ENCODE results near the gene PAPOLB.
A peak's percentile ranks its signal among the peaks of the same experiment; 100 is the strongest.

Gene PAPOLB

GRCh38 chr7:4884164-4884563 lies 22.3 kb upstream of the PAPOLB start:
- DNase-seq (ENCODE audit: extremely low spot score): no peak
- ChIA-PET POLR2A (no interaction called here), CTCF (interaction anchor here (0.8 to 2.6 kb wide), 6 partner anchors 15 to 203 kb away, joined by 3 to 8 read pairs (median 4); no protein-coding TSS in a partner anchor)
- no peak for TF ChIP-seq CTCF (IDR thresholded peaks at IDR 0.05; ENCODE audit: control extremely low read depth, extremely low read depth, low read depth, missing control alignments)

GRCh38 chr7:4883372-4884144 lies 21.7 kb upstream of the PAPOLB start, which contains the start of gene RADIL:
Gene RADIL, minus strand, starts transcription at chr7:4883716. Its CDS starts 5,577 bp downstream, at chr7:4878139.
- ChIA-PET POLR2A (no interaction called here), CTCF (interaction anchor here (0.8 to 2.6 kb wide), 6 partner anchors 14 to 203 kb away, joined by 3 to 8 read pairs (median 4); no protein-coding TSS in a partner anchor)
- TF ChIP-seq CTCF (IDR thresholded peaks at IDR 0.05; ENCODE audit: control extremely low read depth, extremely low read depth, low read depth, missing control alignments): peak; percentile 37
- DNase-seq (ENCODE audit: extremely low spot score): peak; percentile 87

- no peak for TF ChIP-seq CTCF (IDR thresholded peaks at IDR 0.05; ENCODE audit: control extremely low read depth, extremely low read depth, low read depth, missing control alignments)
- CTCF ChIA-PET: interaction anchor here (1.1 to 2.5 kb wide), 4 partner anchors 53 to 91 kb away, joined by 3 to 7 read pairs (median 4); no protein-coding TSS in a partner anchor
- POLR2A ChIA-PET: no interaction called here
- no peak for DNase-seq (ENCODE audit: extremely low spot score)
Observed at GRCh38 chr7:4883033-4883371, 21.2 kb upstream of the PAPOLB start.

GRCh38 chr7:4882169-4883032 lies 20.6 kb upstream of the PAPOLB start:
- TF ChIP-seq CTCF (IDR thresholded peaks at IDR 0.05; ENCODE audit: control extremely low read depth, extremely low read depth, low read depth, missing control alignments): no peak
- ChIA-PET POLR2A (no interaction called here), CTCF (interaction anchor here (1.6 to 2.5 kb wide), 2 partner anchors 52 to 90 kb away, joined by 3 to 7 read pairs; no protein-coding TSS in a partner anchor)
- no peak for DNase-seq (ENCODE audit: extremely low spot score)

GRCh38 chr7:4880218-4880617 lies 18.4 kb upstream of the PAPOLB start:
- ChIA-PET CTCF (interaction anchor here (1.0 kb wide), 1 partner anchor 9 kb away, joined by 3 read pairs; no protein-coding TSS in a partner anchor), POLR2A (no interaction called here)
- no peak for DNase-seq (ENCODE audit: extremely low spot score)
- TF ChIP-seq CTCF (IDR thresholded peaks at IDR 0.05; ENCODE audit: control extremely low read depth, extremely low read depth, low read depth, missing control alignments): no peak

GRCh38 chr7:4879396-4880081 lies 17.7 kb upstream of the PAPOLB start:
- ChIA-PET CTCF (no interaction called here), POLR2A (no interaction called here)
- no peak for TF ChIP-seq CTCF (IDR thresholded peaks at IDR 0.05; ENCODE audit: control extremely low read depth, extremely low read depth, low read depth, missing control alignments)
- DNase-seq (ENCODE audit: extremely low spot score): no peak
